Neuronal stem cell (in vitro differentiated cells): ENCODE measurements around the gene AMDHD2.

Experiments
- DNase-seq: peaks from one replicate; pipeline ENCODE4 v3.0.0-alpha.2; 2013; ENCODE audit warnings: low spot score
- H2AFZ ChIP-seq: one replicate; pipeline ENCODE4 v1.6.1; 2013; ENCODE audit warnings: mild to moderate bottlenecking, low read length, inconsistent platforms
- H2AK5ac ChIP-seq: 2 replicates; pipeline ENCODE4 v1.6.1; 2013; ENCODE audit warnings: low read depth, mild to moderate bottlenecking, inconsistent platforms, low read length, moderate library complexity, mixed read lengths
- H2BK120ac ChIP-seq: 2 replicates; pipeline ENCODE4 v1.6.1; 2013; ENCODE audit warnings: low read depth, mild to moderate bottlenecking, inconsistent platforms, low read length, moderate library complexity, mixed read lengths
- H2BK12ac ChIP-seq: one replicate; pipeline ENCODE4 v1.6.1; 2013; ENCODE audit warnings: low read length, inconsistent platforms
- H2BK15ac ChIP-seq: 2 replicates; pipeline ENCODE4 v1.6.1; 2013; ENCODE audit warnings: mild to moderate bottlenecking, low read length, inconsistent platforms, mixed read lengths
- H2BK5ac ChIP-seq: one replicate; pipeline ENCODE4 v1.6.1; 2013; ENCODE audit warnings: inconsistent platforms, mild to moderate bottlenecking, low read length, moderate library complexity
- H3K14ac ChIP-seq: one replicate; pipeline ENCODE4 v1.6.1; 2013; ENCODE audit warnings: low read length, inconsistent platforms
- H3K18ac ChIP-seq: 2 replicates; pipeline ENCODE4 v1.6.1; 2013; ENCODE audit warnings: low read length, inconsistent platforms
- H3K23ac ChIP-seq: 2 replicates; pipeline ENCODE4 v1.6.1; 2013; ENCODE audit warnings: low read depth, mild to moderate bottlenecking, mixed read lengths, low read length, inconsistent platforms; ENCODE audit not compliant: poor library complexity
- H3K27ac ChIP-seq: replicated peaks from 3 replicates; pipeline ENCODE4 v1.5.1; 2013; ENCODE audit warnings: low read length, inconsistent platforms
- H3K27me3 ChIP-seq, 3 experiments: 2 replicates each; pipeline ENCODE4 v1.6.1; 2013; ENCODE audit warnings: low read length in 3 of 3, mild to moderate bottlenecking in 2 of 3, inconsistent platforms in 1 of 3, low read depth in 1 of 3, mixed read lengths in 1 of 3, moderate library complexity in 1 of 3; ENCODE audit not compliant: control insufficient read depth in 3 of 3, insufficient read depth in 3 of 3
- H3K36me3 ChIP-seq, 2 donors: replicated peaks in 1 of 2; 2 replicates each; pipeline ENCODE4 v1.6.1; 2013; ENCODE audit warnings: low read length in 2 of 2; ENCODE audit not compliant: control insufficient read depth in 2 of 2, insufficient read depth in 2 of 2
- H3K4ac ChIP-seq: 2 replicates; pipeline ENCODE4 v1.6.1; 2013; ENCODE audit warnings: inconsistent platforms, mild to moderate bottlenecking, low read length, moderate library complexity
- H3K4me1 ChIP-seq, 2 donors: 1 replicate in 1 of 2; 2 replicates in 1 of 2; pipeline ENCODE4 v1.6.1; 2013; ENCODE audit warnings: low read length in 2 of 2, low read depth in 1 of 2; ENCODE audit not compliant: control insufficient read depth in 2 of 2, insufficient read depth in 1 of 2
- H3K4me2 ChIP-seq: one replicate; pipeline ENCODE4 v1.6.1; 2013; ENCODE audit warnings: mild to moderate bottlenecking, low read length, inconsistent platforms; ENCODE audit not compliant: insufficient read depth, poor library complexity, severe bottlenecking
- H3K4me3 ChIP-seq, 2 donors: 2 replicates each; pipeline ENCODE4 v1.5.1; 2013; ENCODE audit warnings: low read length in 2 of 2, mild to moderate bottlenecking in 2 of 2, inconsistent platforms in 1 of 2, moderate library complexity in 1 of 2
- H3K79me1 ChIP-seq: one replicate; pipeline ENCODE4 v1.6.1; 2013; ENCODE audit warnings: low read depth, mild to moderate bottlenecking, inconsistent platforms, low read length, moderate library complexity
- H3K9ac ChIP-seq: one replicate; pipeline ENCODE4 v1.6.1; 2013; ENCODE audit warnings: mild to moderate bottlenecking, low read depth, low read length, inconsistent platforms; ENCODE audit not compliant: poor library complexity
- H3K9me3 ChIP-seq, 2 donors: replicated peaks in 1 of 2; 2 replicates each; pipeline versions ENCODE3 to v1.6.1; 2013; ENCODE audit warnings: low read length in 2 of 2, mild to moderate bottlenecking in 2 of 2, inconsistent platforms in 1 of 2, low read depth in 1 of 2, mixed read lengths in 1 of 2, moderate library complexity in 1 of 2; ENCODE audit not compliant: control insufficient read depth in 2 of 2, insufficient read depth in 1 of 2
- H4K8ac ChIP-seq: one replicate; pipeline ENCODE4 v1.6.1; 2013; ENCODE audit warnings: low read depth, mild to moderate bottlenecking, inconsistent platforms, low read length, moderate library complexity
- H4K91ac ChIP-seq: one replicate; pipeline ENCODE4 v1.6.1; 2013; ENCODE audit warnings: low read length, low read depth, mild to moderate bottlenecking, inconsistent platforms; ENCODE audit not compliant: poor library complexity
- WGBS, 2 donors: extraction: QIAGEN DNeasy Blood & Tissue Kit; methylation state at CpG; one replicate each; pipeline ENCODE4 v1.1.7; 2013; ENCODE audit warnings: missing lambda C conversion rate in 2 of 2, mixed read lengths in 1 of 2; ENCODE audit not compliant: insufficient read length in 2 of 2, insufficient replicate concordance in 1 of 2; ENCODE audit errors: extremely low coverage in 2 of 2; 5-methylcytosine and 5-hydroxymethylcytosine counted together

AMDHD2 gene

GRCh38 chr16:2511128-2511800 is 8.9 kb upstream of the AMDHD2 start:
- H2BK15ac ChIP-seq, result peak overlapping the region; percentile 73
- H3K27me3 ChIP-seq, result no peaks in the 10 kb centered on the region
- no peak overlapping the region for H4K91ac ChIP-seq
- H2BK120ac ChIP-seq, result peak overlapping the region; percentile 72
- peak overlapping the region; percentile 38 for H3K18ac ChIP-seq
- H3K23ac ChIP-seq, result no peak overlapping the region
- peak overlapping the region; percentile 91 for H2AK5ac ChIP-seq
- H3K36me3 ChIP-seq, result peaks cover 0 to 11% of the 10 kb centered on the region in 2 donors
- peak overlapping the region; percentile 23 for H2AFZ ChIP-seq
- no CpG with 5 or more reads among the region's 24 CpGs for WGBS, 2 donors
- DNase-seq, result no peak
- no peak overlapping the region for H3K4me3 ChIP-seq
- no peak overlapping the region for H2BK12ac ChIP-seq
- no peaks in the 10 kb centered on the region for H3K9me3 ChIP-seq
- H3K4me1 ChIP-seq, result peaks cover 31 to 36% of the 10 kb centered on the region in 2 donors
- no peak overlapping the region for H3K27ac ChIP-seq
- H3K4me2 ChIP-seq, result no peak overlapping the region
- peaks cover 11% of the 10 kb centered on the region for H3K79me1 ChIP-seq
- no peak overlapping the region for H4K8ac ChIP-seq
- peak overlapping the region; percentile 27 for H3K14ac ChIP-seq
- H3K4ac ChIP-seq, result no peak overlapping the region
- no peak overlapping the region for H2BK5ac ChIP-seq
- no peak overlapping the region for H3K9ac ChIP-seq

- peaks cover 0 to 19% of the 10 kb centered on the region in 2 donors for H3K36me3 ChIP-seq
- H3K14ac ChIP-seq, result no peak overlapping the region
- peak overlapping the region; percentile 23 for H2AFZ ChIP-seq
- H3K4me3 ChIP-seq, result no peak overlapping the region
- DNase-seq, result no peak
- H3K18ac ChIP-seq, result peak overlapping the region; percentile 99
- peak overlapping the region; percentile 91 for H2AK5ac ChIP-seq
- no peak overlapping the region for H2BK5ac ChIP-seq
- H3K4ac ChIP-seq, result peak overlapping the region; percentile 85
- no CpG with 5 or more reads among the region's 17 CpGs for WGBS, 2 donors
- H3K27me3 ChIP-seq, result no peaks in the 10 kb centered on the region
- H2BK12ac ChIP-seq, result peak overlapping the region; percentile 47
- H4K91ac ChIP-seq, result peak overlapping the region; percentile 75
- H3K23ac ChIP-seq, result peak overlapping the region; percentile 75
- no peak overlapping the region for H4K8ac ChIP-seq
- H2BK120ac ChIP-seq, result peak overlapping the region; percentile 97
- peaks cover 31 to 38% of the 10 kb centered on the region in 2 donors for H3K4me1 ChIP-seq
- no peak overlapping the region for H3K4me2 ChIP-seq
- peak overlapping the region; percentile 73 for H2BK15ac ChIP-seq
- H3K79me1 ChIP-seq, result peaks cover 13% of the 10 kb centered on the region
- H3K9ac ChIP-seq, result peak overlapping the region; percentile 53
- H3K27ac ChIP-seq, result no peak overlapping the region
- H3K9me3 ChIP-seq, result no peaks in the 10 kb centered on the region
Observed at GRCh38 chr16:2511996-2512734, 8.0 kb upstream of the AMDHD2 start.

DNA sequence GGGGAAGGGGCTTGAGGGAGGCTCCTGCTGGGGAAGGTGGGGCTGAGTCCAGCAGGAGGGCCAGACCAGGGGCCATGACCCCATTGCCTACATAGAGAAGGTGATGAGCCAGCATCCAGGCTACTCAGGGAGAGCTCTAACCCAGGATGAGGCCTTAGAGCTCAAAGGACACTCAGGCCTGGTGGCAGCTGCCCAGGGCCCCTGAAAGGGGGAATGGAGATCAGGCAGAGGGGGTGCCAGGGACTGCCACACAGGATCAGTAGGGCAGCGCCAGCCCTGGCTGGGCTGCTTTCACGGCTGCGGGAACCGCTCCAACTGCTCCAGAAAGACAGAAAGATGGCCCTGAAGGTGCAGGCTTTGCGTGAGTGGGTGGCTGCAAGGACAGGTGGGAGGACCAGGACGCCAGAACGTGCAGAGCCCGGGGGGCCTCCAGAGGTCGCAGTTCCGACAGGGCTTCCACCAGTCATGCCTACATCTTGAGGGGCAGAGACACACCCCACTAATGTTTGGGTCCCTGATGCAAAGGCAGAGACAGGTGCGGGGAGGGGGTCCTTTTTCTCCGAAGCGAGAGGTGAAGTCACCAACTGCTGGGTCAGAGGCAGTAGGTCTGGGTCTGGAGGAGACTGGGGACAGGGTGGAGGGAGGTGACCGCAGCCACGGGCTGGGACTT is 7.3 kb upstream of the AMDHD2 start:
- Histone ChIP-seq H3K4me3 (peak overlapping the region; percentile 75 to 97), H3K18ac (peak overlapping the region; percentile 99), H3K14ac (peak overlapping the region; percentile 6), H3K9me3 (no peaks in the 10 kb centered on the region), H3K9ac (peak overlapping the region; percentile 88), H2BK5ac (peak overlapping the region; percentile 96), H2BK12ac (peak overlapping the region; percentile 24), H2BK120ac (peak overlapping the region; percentile 97), H3K79me1 (peaks cover 19% of the 10 kb centered on the region), H3K27me3 (no peaks in the 10 kb centered on the region), H3K36me3 (peaks cover 0 to 20% of the 10 kb centered on the region in 2 donors), H4K8ac (peak overlapping the region; percentile 78), H3K4ac (peak overlapping the region; percentile 93), H2AK5ac (peak overlapping the region; percentile 91), H3K4me2 (peak overlapping the region; percentile 88), H4K91ac (peak overlapping the region; percentile 75), H3K27ac (peak overlapping the region; percentile 93), H3K23ac (peak overlapping the region; percentile 97), H2BK15ac (peak overlapping the region; percentile 87), H3K4me1 (peaks cover 31 to 38% of the 10 kb centered on the region in 2 donors), H2AFZ (peak overlapping the region; percentile 99)
- no CpG with 5 or more reads among the region's 15 CpGs for WGBS, 2 donors
- no peak for DNase-seq
